Endothelial cell (in vitro differentiated cells): ENCODE data around the gene DTNA. TPM values are rescaled to one million over a fixed set of nuclear protein-coding genes. Genes with fewer than 3 reads are reported as not detected.
"Not testable (repeated sequence)": the region's sequence is repeated elsewhere in the genome, so short reads cannot be mapped to it uniquely, and the experiment has no call there.

Source experiments
- DNase-seq: peaks from one replicate; pipeline ENCODE4 v3.0.0; 2021; ENCODE audit warnings: low spot score
- H3K27ac Mint-ChIP-seq: one replicate; pipeline ENCODE4 v1.8.0; 2021; ENCODE audit warnings: mixed read lengths, inconsistent platforms; ENCODE audit not compliant: unreplicated experiment
- H3K27me3 Mint-ChIP-seq: one replicate; pipeline ENCODE4 v1.8.0; 2021; ENCODE audit warnings: mild to moderate bottlenecking, moderate library complexity, mixed read lengths, inconsistent platforms; ENCODE audit not compliant: unreplicated experiment
- H3K36me3 Mint-ChIP-seq: one replicate; pipeline ENCODE4 v1.8.0; 2021; ENCODE audit warnings: mild to moderate bottlenecking, low read depth, mixed read lengths, inconsistent platforms; ENCODE audit not compliant: unreplicated experiment
- H3K4me1 Mint-ChIP-seq: one replicate; pipeline ENCODE4 v1.8.0; 2021; ENCODE audit warnings: mild to moderate bottlenecking, mixed read lengths, inconsistent platforms; ENCODE audit not compliant: unreplicated experiment
- H3K4me3 Mint-ChIP-seq: one replicate; pipeline ENCODE4 v1.8.0; 2021; ENCODE audit warnings: mild to moderate bottlenecking, mixed read lengths, inconsistent platforms; ENCODE audit not compliant: unreplicated experiment
- H3K9me3 Mint-ChIP-seq: one replicate; pipeline ENCODE4 v1.8.0; 2021; ENCODE audit warnings: mixed read lengths, inconsistent platforms; ENCODE audit not compliant: unreplicated experiment
- CTCF ChIP-seq: fragments of 200-600 bp; sonication (generic); IDR thresholded peaks from one replicate; pipeline ENCODE4 v1.5.0; 2021; ENCODE audit warnings: antibody characterized with exemption; ENCODE audit not compliant: unreplicated experiment
- total RNA-seq: library from RNA; stranded (reverse); fragmentation: NEBNext Ultra II Directional; extraction: Animal tissue kit (Norgen Biotek cat#: 25700); gene quantifications from one replicate; pipeline ENCODE4 v1.2.1, GENCODE V29; 2021; ENCODE audit not compliant: unreplicated experiment

Gene DTNA
- total RNA-seq, 1 donor from 2014 or later = 17.9 TPM

GRCh38 chr18:34707670-34708069 is 2.4 kb upstream of the DTNA start:
- no peak overlapping the region for H3K4me3 Mint-ChIP-seq
- no peaks in the 10 kb centered on the region for H3K36me3 Mint-ChIP-seq
- no peak for DNase-seq
- H3K27me3 Mint-ChIP-seq = no peaks in the 10 kb centered on the region
- no peaks in the 10 kb centered on the region for H3K9me3 Mint-ChIP-seq
- TF ChIP-seq CTCF = no peak
- H3K27ac Mint-ChIP-seq = no peak overlapping the region
- peaks cover 7% of the 10 kb centered on the region for H3K4me1 Mint-ChIP-seq

- no peak overlapping the region for H3K27ac Mint-ChIP-seq
- H3K36me3 Mint-ChIP-seq = no peaks in the 10 kb centered on the region
- DNase-seq = no peak
- H3K27me3 Mint-ChIP-seq = no peaks in the 10 kb centered on the region
- TF ChIP-seq CTCF = no peak
- H3K4me1 Mint-ChIP-seq = no peaks in the 10 kb centered on the region
- no peaks in the 10 kb centered on the region for H3K9me3 Mint-ChIP-seq
- H3K4me3 Mint-ChIP-seq = no peak overlapping the region
These were observed 994 bp upstream of the DTNA start for GRCh38 chr18:34709104-34709503.

GRCh38 chr18:34710458-34710914 is 388 bp downstream of the DTNA start:
- no peak for TF ChIP-seq CTCF
- Mint-ChIP-seq H3K27ac (no peak overlapping the region), H3K4me1 (no peaks in the 10 kb centered on the region), H3K9me3 (no peaks in the 10 kb centered on the region), H3K4me3 (no peak overlapping the region), H3K36me3 (no peaks in the 10 kb centered on the region), H3K27me3 (no peaks in the 10 kb centered on the region)
- no peak for DNase-seq

GRCh38 chr18:34710934-34711333 is 836 bp downstream of the DTNA start:
- no peak overlapping the region for H3K27ac Mint-ChIP-seq
- H3K27me3 Mint-ChIP-seq = no peaks in the 10 kb centered on the region
- no peaks in the 10 kb centered on the region for H3K4me1 Mint-ChIP-seq
- H3K36me3 Mint-ChIP-seq = no peaks in the 10 kb centered on the region
- DNase-seq = no peak
- no peaks in the 10 kb centered on the region for H3K9me3 Mint-ChIP-seq
- TF ChIP-seq CTCF = no peak
- H3K4me3 Mint-ChIP-seq = no peak overlapping the region

GRCh38 chr18:34716111-34716510 is 6.0 kb downstream of the DTNA start:
- not testable (repeated sequence) for H3K9me3 Mint-ChIP-seq, H3K27me3 Mint-ChIP-seq, H3K36me3 Mint-ChIP-seq, H3K4me1 Mint-ChIP-seq, H3K4me3 Mint-ChIP-seq, H3K27ac Mint-ChIP-seq, DNase-seq

- H3K4me1 Mint-ChIP-seq = no peaks in the 10 kb centered on the region
- TF ChIP-seq CTCF = no peak
These were observed 8.5 kb downstream of the DTNA start for GRCh38 chr18:34718610-34719009.

More at GRCh38 chr18:34718610-34719009, 8.5 kb downstream of the DTNA start:
- H3K27ac Mint-ChIP-seq = no peak overlapping the region
- no peaks in the 10 kb centered on the region for H3K9me3 Mint-ChIP-seq
- H3K36me3 Mint-ChIP-seq = no peaks in the 10 kb centered on the region
- H3K27me3 Mint-ChIP-seq = no peaks in the 10 kb centered on the region
- H3K4me3 Mint-ChIP-seq = no peak overlapping the region
- no peak for DNase-seq
